Measurements from ENCODE around the gene RTKN2. TPM values are rescaled to one million over a fixed set of nuclear protein-coding genes. Genes with fewer than 3 reads are reported as not detected.

The RTKN2 gene
- total and polyA plus RNA-seq, 2 donors (not counting 1 experiment from before 2014, with no cell fraction given): 0.07 to 0.22 TPM

- Mint-ChIP-seq H3K27me3 (no peaks in the 10 kb centered on the region), H3K4me3 (no peak overlapping the region), H3K27ac (no peak overlapping the region), H3K9me3 (ENCODE audit: insufficient read depth) (no peaks in the 10 kb centered on the region), H3K4me1 (peaks cover 13% of the 10 kb centered on the region)
- 98% methylated on average over 4 of the region's 4 CpGs for WGBS (ENCODE audit: insufficient coverage)
- no peaks in the 10 kb centered on the region for H3K36me3 ChIP-seq (replicated peaks in 1 of 2; ENCODE audit: control extremely low read depth in 1 of 2, control insufficient read depth in 1 of 2, extremely low read depth in 1 of 2, insufficient read depth in 2 of 2, low read length in 1 of 2)
- ATAC-seq (ENCODE audit: low read depth): no peak
- H3K9me3 ChIP-seq (ENCODE audit: control extremely low read depth in 1 of 3, control insufficient read depth in 2 of 3, insufficient read depth in 1 of 3, low read length in 2 of 3): peaks cover 0 to 3% (median 0%) of the 10 kb centered on the region in 3 donors
- no peaks in the 10 kb centered on the region for H4K20me1 ChIP-seq (ENCODE audit: control insufficient read depth, insufficient read depth, low read length, poor library complexity, severe bottlenecking)
- H3K4me3 ChIP-seq (ENCODE audit: control extremely low read depth in 1 of 5, extremely low read depth in 1 of 5, insufficient read depth in 1 of 5, low read depth in 2 of 5, low read length in 4 of 5): no peak overlapping the region
- no peaks in the 10 kb centered on the region for H3K79me2 ChIP-seq (ENCODE audit: control insufficient read depth, insufficient read depth, low read length)
- H3K4me2 ChIP-seq (replicated peaks; ENCODE audit: low read depth, low read length, poor library complexity, severe bottlenecking): no peak overlapping the region
- ChIA-PET CTCF (no interaction called here), POLR2A (no interaction called here)
- H3K4me1 ChIP-seq (ENCODE audit: control insufficient read depth in 2 of 2, insufficient read depth in 2 of 2, low read length in 2 of 2): peaks cover 0 to 3% of the 10 kb centered on the region in 2 donors
- no peak overlapping the region for H3K9ac ChIP-seq (ENCODE audit: low read length)
- no peak for TF ChIP-seq EZH2 (IDR thresholded peaks at IDR 0.05; ENCODE audit: borderline replicate concordance, insufficient read depth, low read depth, low read length, poor library complexity, severe bottlenecking)
- H3K27ac ChIP-seq (ENCODE audit: low read length in 2 of 2): no peak overlapping the region
- no peak overlapping the region for H2AFZ ChIP-seq (ENCODE audit: insufficient read depth, low read depth, low read length, poor library complexity, severe bottlenecking)
- DNase-seq: no peak
- intact Hi-C loops (cut with micrococcal nuclease): no loop called here
- no peaks in the 10 kb centered on the region for H3K27me3 ChIP-seq (replicated peaks in 1 of 4; ENCODE audit: control extremely low read depth in 1 of 4, control insufficient read depth in 3 of 4, insufficient read depth in 4 of 4, low read length in 3 of 4)
These were observed 121.2 kb downstream of the RTKN2 start for GRCh38 chr10:62147425-62147824.

GRCh38 chr10:62136931-62137330 is 131.7 kb downstream of the RTKN2 start:
- no peak overlapping the region for H3K27ac Mint-ChIP-seq
- no peaks in the 10 kb centered on the region for H3K27me3 ChIP-seq (replicated peaks in 1 of 4; ENCODE audit: control extremely low read depth in 1 of 4, control insufficient read depth in 3 of 4, insufficient read depth in 4 of 4, low read length in 3 of 4)
- intact Hi-C loops (cut with micrococcal nuclease): loop anchor here (5.0 kb wide), 1 partner anchor 35 kb away; no protein-coding TSS in a partner anchor
- no peak overlapping the region for H2AFZ ChIP-seq (ENCODE audit: insufficient read depth, low read depth, low read length, poor library complexity, severe bottlenecking)
- H3K4me2 ChIP-seq (replicated peaks; ENCODE audit: low read depth, low read length, poor library complexity, severe bottlenecking): no peak overlapping the region
- no peak overlapping the region for H3K4me3 Mint-ChIP-seq
- H3K9me3 Mint-ChIP-seq (ENCODE audit: insufficient read depth): peaks cover 9% of the 10 kb centered on the region
- no peak for ATAC-seq (ENCODE audit: low read depth)
- ChIA-PET CTCF (no interaction called here), POLR2A (no interaction called here)
- H4K20me1 ChIP-seq (ENCODE audit: control insufficient read depth, insufficient read depth, low read length, poor library complexity, severe bottlenecking): no peaks in the 10 kb centered on the region
- peaks cover 1 to 14% (median 6%) of the 10 kb centered on the region in 3 donors for H3K9me3 ChIP-seq (ENCODE audit: control extremely low read depth in 1 of 3, control insufficient read depth in 2 of 3, insufficient read depth in 1 of 3, low read length in 2 of 3)
- no peak for DNase-seq
- WGBS (ENCODE audit: insufficient coverage): no CpG with 5 or more reads among the region's 3 CpGs
- H3K9ac ChIP-seq (ENCODE audit: low read length): no peak overlapping the region
- no peak overlapping the region for H3K4me3 ChIP-seq (ENCODE audit: control extremely low read depth in 1 of 5, extremely low read depth in 1 of 5, insufficient read depth in 1 of 5, low read depth in 2 of 5, low read length in 4 of 5)
- H3K27me3 Mint-ChIP-seq: no peaks in the 10 kb centered on the region
- no peaks in the 10 kb centered on the region for H3K36me3 ChIP-seq (replicated peaks in 1 of 2; ENCODE audit: control extremely low read depth in 1 of 2, control insufficient read depth in 1 of 2, extremely low read depth in 1 of 2, insufficient read depth in 2 of 2, low read length in 1 of 2)
- no peaks in the 10 kb centered on the region for H3K79me2 ChIP-seq (ENCODE audit: control insufficient read depth, insufficient read depth, low read length)
- no peaks in the 10 kb centered on the region for H3K4me1 ChIP-seq (ENCODE audit: control insufficient read depth in 2 of 2, insufficient read depth in 2 of 2, low read length in 2 of 2)
- TF ChIP-seq CTCF (IDR thresholded peaks at IDR 0.05): no peak
- no peak for TF ChIP-seq EZH2 (IDR thresholded peaks at IDR 0.05; ENCODE audit: borderline replicate concordance, insufficient read depth, low read depth, low read length, poor library complexity, severe bottlenecking)
- H3K27ac ChIP-seq (ENCODE audit: low read length in 2 of 2): no peak overlapping the region
- H3K4me1 Mint-ChIP-seq: no peaks in the 10 kb centered on the region
